GM20000 (cell line): Measurements from ENCODE around the gene COX19.

Source experiments
- DNase-seq: peaks from one replicate; pipeline ENCODE4 v3.0.0; 2012; ENCODE audit warnings: low spot score
- CTCF ChIP-seq: IDR thresholded peaks from 2 replicates; pipeline ENCODE4 v1.5.1; 2012; ENCODE audit warnings: mild to moderate bottlenecking, control low read depth; ENCODE audit errors: extremely low read depth, missing control alignments

The COX19 gene

GRCh38 chr7:999149-999879, 24.0 kb upstream of the COX19 start:
- TF ChIP-seq CTCF: no peak
- no peak for DNase-seq

GRCh38 chr7:997404-998395, 22.4 kb upstream of the COX19 start:
- DNase-seq: no peak
- TF ChIP-seq CTCF: no peak

GRCh38 chr7:996079-996872, 20.9 kb upstream of the COX19 start:
- TF ChIP-seq CTCF: no peak
- no peak for DNase-seq

- TF ChIP-seq CTCF: no peak
These were observed 20.2 kb upstream of the COX19 start for GRCh38 chr7:995571-995970.

GRCh38 chr7:994592-995308, 19.4 kb upstream of the COX19 start:
- DNase-seq: no peak
- no peak for TF ChIP-seq CTCF

More at GRCh38 chr7:995571-995970, 20.2 kb upstream of the COX19 start:
- no peak for DNase-seq

GRCh38 chr7:992709-993607, 17.6 kb upstream of the COX19 start:
- DNase-seq: peak; percentile 93
- TF ChIP-seq CTCF: peak; percentile 100
